HG02852 (cell line): ENCODE results near the gene NPAP1.
"Not testable (repeated sequence)": the region's sequence is repeated elsewhere in the genome, so short reads cannot be mapped to it uniquely, and the experiment has no call there.

Experiments
- ATAC-seq: cut with Tn5 transposase; IDR thresholded peaks from one replicate; pipeline ENCODE4 v1.9.1; 2021; ENCODE audit warnings: mild to moderate bottlenecking, moderate library complexity; ENCODE audit not compliant: unreplicated experiment

The NPAP1 gene, protein sequence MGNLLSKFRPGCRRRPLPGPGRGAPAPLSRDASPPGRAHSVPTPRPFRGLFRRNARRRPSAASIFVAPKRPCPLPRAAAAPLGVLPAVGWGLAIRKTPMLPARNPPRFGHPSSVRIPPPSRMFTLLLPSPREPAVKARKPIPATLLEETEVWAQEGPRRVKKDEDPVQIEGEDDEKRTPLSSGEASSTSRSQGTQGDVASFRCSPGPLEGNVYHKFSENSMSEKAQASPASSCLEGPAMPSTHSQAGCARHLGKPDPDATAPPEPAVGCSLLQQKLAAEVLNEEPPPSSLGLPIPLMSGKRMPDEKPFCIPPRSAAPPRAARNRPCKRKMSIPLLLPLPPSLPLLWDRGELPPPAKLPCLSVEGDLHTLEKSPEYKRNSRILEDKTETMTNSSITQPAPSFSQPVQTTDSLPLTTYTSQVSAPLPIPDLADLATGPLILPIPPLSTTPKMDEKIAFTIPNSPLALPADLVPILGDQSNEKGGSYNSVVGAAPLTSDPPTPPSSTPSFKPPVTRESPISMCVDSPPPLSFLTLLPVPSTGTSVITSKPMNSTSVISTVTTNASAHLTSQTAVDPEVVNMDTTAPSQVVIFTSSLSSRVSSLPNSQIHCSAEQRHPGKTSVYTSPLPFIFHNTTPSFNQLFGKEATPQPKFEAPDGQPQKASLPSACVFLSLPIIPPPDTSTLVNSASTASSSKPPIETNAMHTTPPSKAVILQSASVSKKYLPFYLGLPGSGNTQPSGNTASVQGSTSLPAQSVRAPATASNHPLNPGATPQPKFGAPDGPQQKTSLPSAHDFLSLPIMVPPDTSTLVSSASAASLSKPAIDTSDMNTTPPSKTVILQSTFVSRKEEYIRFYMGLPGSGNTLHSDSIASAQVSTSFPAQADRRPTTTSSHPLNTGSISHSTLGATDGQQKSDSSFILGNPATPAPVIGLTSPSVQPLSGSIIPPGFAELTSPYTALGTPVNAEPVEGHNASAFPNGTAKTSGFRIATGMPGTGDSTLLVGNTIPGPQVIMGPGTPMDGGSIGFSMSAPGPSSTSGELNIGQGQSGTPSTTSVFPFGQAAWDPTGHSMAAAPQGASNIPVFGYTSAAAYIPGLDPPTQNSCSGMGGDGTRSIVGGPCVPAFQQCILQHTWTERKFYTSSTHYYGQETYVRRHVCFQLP

GRCh38 chr15:24675332-24676144 is at the start of gene NPAP1:
TSS of gene NPAP1 (plus strand) at chr15:24675775. CDS start at chr15:24675868, 93 bp downstream.
- no peak for ATAC-seq

- ATAC-seq: no peak
Observed at GRCh38 chr15:24627443-24627842, 48.1 kb upstream of the NPAP1 start.

DNA sequence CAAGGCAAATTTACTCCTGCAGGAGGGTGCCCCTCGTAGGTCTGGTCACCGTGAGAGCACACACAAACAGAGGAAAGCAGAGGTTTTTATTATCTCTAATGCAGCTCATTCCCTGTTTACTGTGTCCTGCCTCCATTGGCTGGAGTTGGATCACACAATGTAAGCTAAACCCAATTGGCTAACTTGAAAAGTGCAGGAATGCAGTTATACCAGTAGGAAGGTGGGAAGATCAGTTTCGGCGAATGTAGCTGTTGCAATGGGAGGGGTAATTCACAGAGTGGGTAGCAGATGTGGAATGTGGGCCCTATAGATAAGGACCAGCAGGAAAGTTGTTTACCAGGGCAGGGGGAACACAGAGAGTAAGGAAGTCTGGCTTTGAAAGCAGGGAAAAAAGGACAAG is 42.5 kb upstream of the NPAP1 start:
- ATAC-seq: no peak

DNA sequence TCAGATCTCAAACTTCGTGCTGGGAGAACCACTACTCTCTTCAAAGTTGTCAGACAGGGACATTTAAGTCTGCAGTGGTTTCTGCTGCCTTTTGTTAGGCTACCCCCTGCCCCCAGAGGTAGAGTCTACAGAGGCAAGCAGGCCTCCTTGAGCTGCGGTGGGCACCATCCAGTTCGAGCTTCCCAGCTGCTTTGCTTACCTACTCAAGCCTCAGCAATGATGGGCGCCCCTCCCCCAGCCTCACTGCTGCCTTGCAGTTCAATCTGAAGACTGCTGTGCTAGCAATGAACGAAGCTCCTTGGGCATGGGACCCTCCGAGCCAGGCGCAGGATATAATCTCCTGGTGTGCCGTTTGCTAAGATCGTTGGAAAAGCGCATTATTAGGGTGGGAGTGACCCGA is 36.2 kb upstream of the NPAP1 start:
- ATAC-seq: not testable (repeated sequence)

- no peak for ATAC-seq
Observed at GRCh38 chr15:24645627-24646026, 29.9 kb upstream of the NPAP1 start.

DNA sequence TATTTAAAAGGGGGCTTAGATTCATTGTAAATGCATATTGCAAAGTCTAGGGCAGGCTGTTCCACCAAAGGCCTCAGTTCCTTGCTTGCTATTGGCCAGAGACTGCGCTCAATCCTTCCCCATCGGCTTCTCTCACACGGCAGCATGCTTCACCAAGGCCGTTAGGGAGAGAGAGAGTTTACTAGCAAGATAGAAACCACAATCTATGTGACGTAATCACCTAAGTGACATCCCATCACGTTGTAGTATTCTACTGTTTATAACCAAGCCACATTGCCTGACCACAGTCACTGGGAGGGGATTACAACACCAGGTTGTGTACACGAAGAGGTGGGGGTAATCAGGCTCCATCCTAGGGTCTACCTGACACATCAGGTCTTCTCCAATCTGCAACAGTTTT is 16.0 kb upstream of the NPAP1 start:
- no peak for ATAC-seq

- ATAC-seq: no peak
Observed at GRCh38 chr15:24662991-24663390, 12.6 kb upstream of the NPAP1 start.

GRCh38 chr15:24676431-24676830 is 856 bp downstream of the NPAP1 start:
- no peak for ATAC-seq

- no peak for ATAC-seq
Observed at GRCh38 chr15:24678485-24678884, 2.9 kb downstream of the NPAP1 start.

- ATAC-seq: no peak
Observed at GRCh38 chr15:24682002-24682401, 6.4 kb downstream of the NPAP1 start.

- ATAC-seq: not testable (repeated sequence)
Observed at GRCh38 chr15:24682905-24683304, 7.3 kb downstream of the NPAP1 start.

- ATAC-seq: no peak
Observed at GRCh38 chr15:24683736-24684135, 8.2 kb downstream of the NPAP1 start.

DNA sequence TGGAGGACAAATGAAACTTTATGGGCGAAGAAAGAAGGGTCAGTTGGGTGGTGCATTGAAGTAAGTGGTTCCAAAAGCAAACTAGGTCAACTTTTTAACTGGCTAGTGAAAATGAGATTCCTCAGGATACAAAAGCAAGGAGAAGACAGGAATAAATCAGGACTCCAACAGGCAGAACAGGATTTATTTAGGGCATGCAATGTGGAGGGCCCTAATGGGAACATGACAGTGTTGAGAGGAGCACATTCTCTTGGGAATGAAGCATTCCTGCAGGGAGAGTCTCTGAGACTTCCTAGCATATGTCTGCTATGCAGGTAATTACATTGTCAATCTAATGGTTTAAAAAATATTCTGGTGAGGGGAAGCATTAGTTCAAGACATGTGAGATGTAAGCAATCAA is 8.7 kb downstream of the NPAP1 start:
- no peak for ATAC-seq

DNA sequence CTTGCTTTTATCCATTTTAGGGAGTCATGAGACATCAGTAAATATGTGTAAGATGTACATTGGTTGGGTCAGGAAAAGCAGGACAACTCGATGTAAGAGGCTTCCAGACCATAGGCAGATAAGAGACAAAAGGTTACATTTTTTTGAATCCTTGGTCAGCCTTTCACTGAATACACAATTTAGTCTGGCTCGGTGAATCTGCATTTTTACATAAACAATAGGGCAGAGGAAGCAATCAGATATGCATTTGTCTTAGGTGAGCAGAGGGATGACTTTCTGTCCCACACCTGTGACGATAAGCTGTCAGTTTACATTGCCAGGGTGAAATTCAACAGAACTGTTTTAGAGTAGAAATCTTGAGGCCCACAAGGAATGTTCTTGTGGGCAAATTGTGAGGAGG is 20.6 kb downstream of the NPAP1 start:
- ATAC-seq: no peak

GRCh38 chr15:24696842-24697241 is 21.3 kb downstream of the NPAP1 start:
- ATAC-seq: no peak

DNA sequence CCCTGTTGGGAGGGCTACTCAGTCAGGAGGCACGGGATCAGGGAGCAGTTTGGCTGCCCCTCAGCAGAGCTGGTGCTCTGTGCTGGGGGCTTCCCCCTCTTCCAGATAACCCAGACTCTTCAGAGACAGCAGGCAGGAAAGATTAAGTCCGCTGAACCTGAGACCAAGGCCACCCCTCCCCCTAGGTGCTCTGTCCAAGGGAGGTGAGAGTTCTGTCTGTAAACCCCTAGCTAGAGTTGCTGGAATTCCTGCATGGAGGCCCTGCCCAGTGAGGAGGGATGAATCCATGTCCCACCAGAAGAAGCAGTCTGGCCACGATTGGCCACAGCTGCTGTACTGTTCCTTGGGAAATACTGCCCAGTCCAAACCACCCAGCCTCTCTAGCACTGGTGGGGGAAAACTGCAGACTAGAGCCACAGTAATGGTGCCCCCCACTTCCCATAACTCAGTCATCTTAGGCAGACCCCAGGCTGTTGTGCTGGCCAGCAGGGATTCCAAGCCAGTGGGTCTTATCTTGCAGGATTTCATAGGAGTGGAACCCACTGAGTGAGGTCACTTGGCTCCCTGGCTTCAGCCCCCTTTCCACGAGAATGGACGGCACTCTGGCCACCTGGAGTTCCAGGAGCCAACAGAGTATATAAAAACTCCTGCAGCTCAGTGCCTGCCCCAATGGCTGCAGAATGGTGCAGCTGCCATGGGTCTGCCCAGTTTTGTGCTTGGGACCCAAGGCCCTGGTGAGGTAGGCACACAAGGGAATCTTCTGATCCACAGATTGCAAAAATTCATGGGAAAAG is 42.9 kb downstream of the NPAP1 start:
- no peak for ATAC-seq

GRCh38 chr15:24729760-24730159 is 54.2 kb downstream of the NPAP1 start:
- no peak for ATAC-seq
